Measurements from ENCODE around the gene MANEAL.

The MANEAL gene

GRCh38 chr1:37831109-37831508 lies 37.5 kb downstream of the MANEAL start:
- no peak for DNase-seq

DNA sequence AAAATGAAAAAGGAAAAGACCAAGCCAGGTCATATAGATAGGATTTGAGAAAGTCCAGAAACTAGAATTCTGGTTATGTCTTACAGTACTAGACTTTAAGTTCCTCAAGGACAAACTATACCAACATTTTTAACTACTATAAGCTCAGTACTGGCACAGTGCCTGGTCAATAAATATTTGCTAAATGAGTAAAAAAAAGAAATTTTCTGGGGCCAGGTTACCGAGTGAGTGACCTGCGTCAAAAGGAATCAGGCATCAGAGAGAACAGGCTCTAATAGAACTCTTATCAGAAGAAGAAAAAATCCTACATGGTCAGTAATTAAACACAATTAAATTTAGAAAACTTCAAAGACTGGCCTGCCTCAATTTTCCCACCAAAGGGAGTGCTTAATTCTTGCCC lies 38.2 kb downstream of the MANEAL start:
- no peak for DNase-seq

DNA sequence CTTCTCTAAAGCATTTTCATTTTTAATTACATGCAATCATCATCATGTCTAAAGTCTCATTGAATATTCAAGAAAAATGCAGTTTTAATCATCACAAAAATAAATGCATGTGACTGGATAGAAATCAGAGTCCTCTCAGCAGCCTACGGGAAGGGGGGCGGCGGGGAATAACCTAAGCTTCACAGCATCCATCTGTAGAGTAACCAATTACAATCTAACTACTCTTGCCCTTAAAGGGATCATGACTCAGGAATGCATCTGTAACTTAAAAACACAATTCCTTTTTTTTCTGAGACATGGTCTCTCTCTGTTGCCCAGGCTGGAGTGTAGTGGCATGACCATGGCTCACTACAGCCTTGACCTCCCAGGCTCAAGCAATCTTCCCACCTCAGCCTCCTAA lies 43.1 kb downstream of the MANEAL start:
- no peak for DNase-seq

DNA sequence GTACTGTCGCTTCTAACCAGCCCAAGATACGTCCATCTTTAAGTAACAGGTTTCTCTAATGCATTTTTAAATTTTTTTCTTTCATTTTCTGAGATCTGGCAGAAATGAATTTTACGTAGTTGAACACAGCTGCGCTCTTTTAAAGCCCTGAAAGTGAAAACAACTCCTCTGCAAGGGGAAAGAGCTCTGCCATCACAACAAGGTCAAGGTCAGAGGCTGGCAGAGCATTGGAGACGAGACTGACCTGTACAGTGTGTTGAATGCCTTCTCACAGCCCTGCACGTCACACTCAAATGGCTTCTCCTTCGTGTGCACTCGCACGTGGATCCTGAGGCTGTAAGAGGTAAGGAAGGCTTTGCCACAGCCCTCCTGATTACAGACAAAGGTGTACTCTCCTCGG lies 46.0 kb downstream of the MANEAL start:
- no peak for DNase-seq

DNA sequence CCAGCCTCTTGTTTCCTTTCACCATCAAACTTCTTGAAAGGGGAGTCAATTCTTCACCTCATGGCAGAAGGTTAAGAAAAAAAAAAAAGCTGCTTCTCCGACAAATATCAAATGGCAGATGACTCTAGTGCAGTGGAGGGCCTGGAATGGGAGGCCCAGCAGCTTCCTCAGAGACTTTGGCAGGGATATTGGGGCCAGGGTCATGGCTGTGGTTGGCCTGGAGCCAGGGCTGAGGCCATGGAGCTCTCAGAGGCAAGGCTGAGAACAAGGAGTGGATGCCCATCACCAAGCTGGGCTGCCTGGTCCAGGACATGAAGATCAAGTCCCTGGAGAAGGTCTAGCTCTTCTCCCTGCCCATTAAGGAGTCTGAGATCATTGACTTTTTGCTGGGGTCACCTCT lies 47.1 kb downstream of the MANEAL start:
- no peak for DNase-seq

GRCh38 chr1:37841652-37842051 lies 48.0 kb downstream of the MANEAL start:
- no peak for DNase-seq

DNA sequence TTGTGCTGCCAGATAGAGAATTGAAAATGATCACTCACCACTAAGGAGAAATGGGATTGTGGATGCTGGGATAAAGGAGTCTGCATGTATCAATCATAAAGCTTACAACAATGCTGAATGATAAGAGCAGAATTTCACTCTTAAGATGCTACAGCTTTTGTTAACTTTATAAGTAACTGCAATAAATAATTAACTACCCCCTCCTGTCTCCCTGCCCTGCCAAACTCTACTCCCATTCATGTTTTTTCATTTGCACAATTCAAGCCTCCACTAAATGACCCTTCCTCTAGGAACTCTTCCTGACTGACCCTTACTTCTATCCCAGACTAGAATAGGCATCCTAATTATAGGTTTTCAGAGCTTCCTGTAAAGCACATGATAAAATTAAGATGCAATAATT lies 50.9 kb downstream of the MANEAL start:
- no peak for DNase-seq

DNA sequence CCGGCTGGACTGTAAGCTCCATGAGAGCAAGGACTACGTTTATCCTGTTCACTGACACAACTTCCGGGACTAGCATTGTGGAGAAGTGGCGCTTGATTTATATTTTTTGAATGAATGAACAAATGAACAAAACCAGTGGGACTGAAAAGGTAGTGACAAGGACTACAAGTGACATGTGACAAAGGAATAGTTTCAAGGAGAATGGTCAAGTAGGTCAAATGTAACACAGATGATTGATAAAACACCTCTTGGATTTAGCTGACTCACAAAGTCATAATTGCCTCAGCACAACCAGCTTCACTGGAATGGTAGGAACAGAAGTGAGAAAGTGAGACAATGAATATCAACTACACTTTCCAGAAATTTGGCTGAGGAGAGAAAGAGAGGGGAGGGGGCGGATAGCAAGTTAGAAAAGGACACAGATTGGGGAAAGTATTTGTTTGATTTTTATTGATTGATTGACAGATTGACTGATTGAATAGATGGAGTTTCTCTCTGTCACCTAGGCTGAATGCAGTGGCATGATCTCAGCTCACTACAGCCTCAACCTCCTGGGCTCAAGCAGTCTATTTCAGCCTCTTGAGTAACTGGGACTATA lies 51.5 kb downstream of the MANEAL start:
- no peak for DNase-seq

GRCh38 chr1:37845786-37846185 lies 52.1 kb downstream of the MANEAL start:
- no peak for DNase-seq

DNA sequence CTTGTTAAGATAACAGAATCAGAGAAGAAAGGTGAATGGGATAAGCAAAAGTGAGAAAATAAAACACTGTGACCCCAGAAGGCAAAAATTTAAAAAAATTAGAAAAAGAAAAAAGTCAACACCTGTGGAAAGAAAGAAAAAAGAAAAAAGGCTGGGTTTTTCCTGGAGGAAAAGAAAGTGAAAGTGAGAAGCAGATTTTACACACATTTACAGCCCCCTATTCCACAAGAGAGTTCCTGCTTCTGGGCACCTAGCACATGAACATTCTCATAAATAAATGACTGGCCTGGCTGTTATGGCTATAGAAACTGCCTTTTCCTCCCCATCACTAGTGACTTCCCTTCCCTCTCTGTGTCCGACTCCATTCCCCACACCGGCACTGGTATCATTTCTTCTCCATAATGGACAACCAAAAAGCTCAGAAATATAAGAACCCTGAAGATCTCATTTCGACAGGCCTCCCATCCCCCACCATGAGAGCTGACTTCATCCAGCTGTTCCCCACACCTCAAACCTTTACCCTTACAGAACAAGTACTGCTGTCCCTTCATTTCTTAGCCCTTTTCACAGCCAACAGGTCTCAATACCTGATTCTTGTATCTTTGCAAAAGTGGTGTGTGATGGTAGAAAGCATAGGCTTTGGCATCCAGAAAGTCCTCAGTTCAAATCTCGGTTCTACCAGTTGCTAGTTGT lies 53.1 kb downstream of the MANEAL start:
- no peak for DNase-seq

GRCh38 chr1:37849480-37849879 lies 55.8 kb downstream of the MANEAL start:
- DNase-seq, result no peak

DNA sequence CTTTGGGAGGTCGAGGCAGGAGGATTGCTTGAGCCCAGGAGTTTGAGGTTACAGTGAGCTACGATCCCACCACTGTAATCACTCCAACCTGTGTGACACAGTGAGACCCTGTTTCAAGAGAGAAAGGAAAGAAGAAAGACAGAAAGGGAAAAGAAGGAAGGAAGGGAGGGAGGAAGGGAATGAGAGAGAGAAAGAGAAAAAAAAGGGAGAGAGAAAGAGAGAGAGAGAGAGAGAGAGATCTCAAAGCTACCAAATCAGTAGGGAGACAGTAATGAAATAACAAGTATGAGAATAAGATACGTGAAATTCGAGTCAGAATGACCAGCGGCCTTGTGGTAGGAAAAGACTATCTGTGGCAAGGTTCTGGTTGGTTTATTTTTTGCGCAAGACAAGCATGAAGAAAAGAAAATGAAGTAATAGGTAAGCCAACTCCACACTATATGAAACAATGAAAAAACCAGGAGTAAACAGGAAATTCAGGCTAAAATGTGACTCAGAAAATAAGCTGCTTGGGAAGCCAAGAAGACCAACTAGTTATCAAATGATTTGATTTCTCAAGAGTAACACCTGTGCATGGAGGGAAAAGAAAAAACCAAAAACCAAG lies 56.8 kb downstream of the MANEAL start:
- no peak for DNase-seq
